ENCODE data around the gene FZR1. TPM values are rescaled to one million over a fixed set of nuclear protein-coding genes. Genes with fewer than 3 reads are reported as not detected.

Gene FZR1
- total and polyA plus RNA-seq, 2 donors, result 30.5 TPM

GRCh38 chr19:3538965-3539755, 33.0 kb downstream of the FZR1 start, which contains the start of gene TEKTIP1:
Gene TEKTIP1, plus strand, starts transcription at chr19:3539174. Its CDS starts 4 bp downstream, at chr19:3539178.
- 58% methylated on average over 28 of the region's 28 CpGs for WGBS
- no peaks in the 10 kb centered on the region for H3K4me1 ChIP-seq (ENCODE audit: insufficient read depth)
- H3K4me3 ChIP-seq (ENCODE audit: low read depth, low read length), result no peak within 1 kb of the TSS
- no peak within 1 kb of the TSS for H3K27ac ChIP-seq (ENCODE audit: low read depth)
- no peaks in the 10 kb centered on the region for H3K36me3 ChIP-seq (ENCODE audit: insufficient read depth)
- DNase-seq (ENCODE audit: extremely low spot score), result no peak

GRCh38 chr19:3539756-3540118, 33.6 kb downstream of the FZR1 start:
- 99% methylated on average over 1 of the region's 1 CpG for WGBS
- DNase-seq (ENCODE audit: extremely low spot score), result no peak
- Histone ChIP-seq H3K4me3 (ENCODE audit: low read depth, low read length) (no peak overlapping the region), H3K27ac (ENCODE audit: low read depth) (no peak overlapping the region), H3K36me3 (ENCODE audit: insufficient read depth) (no peaks in the 10 kb centered on the region), H3K4me1 (ENCODE audit: insufficient read depth) (no peaks in the 10 kb centered on the region)

- Histone ChIP-seq H3K4me3 (ENCODE audit: low read depth, low read length) (no peak overlapping the region), H3K4me1 (ENCODE audit: insufficient read depth) (no peaks in the 10 kb centered on the region), H3K36me3 (ENCODE audit: insufficient read depth) (no peaks in the 10 kb centered on the region), H3K27ac (ENCODE audit: low read depth) (no peak overlapping the region)
- no peak for DNase-seq (ENCODE audit: extremely low spot score)
- WGBS, result 84% methylated on average over 47 of the region's 47 CpGs
Observed at GRCh38 chr19:3543150-3544057, 37.3 kb downstream of the FZR1 start.

- Histone ChIP-seq H3K36me3 (ENCODE audit: insufficient read depth) (no peaks in the 10 kb centered on the region), H3K4me3 (ENCODE audit: low read depth, low read length) (no peak overlapping the region), H3K27ac (ENCODE audit: low read depth) (no peak overlapping the region), H3K4me1 (ENCODE audit: insufficient read depth) (no peaks in the 10 kb centered on the region)
- DNase-seq (ENCODE audit: extremely low spot score), result no peak
- WGBS, result 80% methylated on average over 9 of the region's 9 CpGs
Observed at GRCh38 chr19:3544058-3544376, 37.9 kb downstream of the FZR1 start.

GRCh38 chr19:3544742-3545668, 38.9 kb downstream of the FZR1 start:
- no peaks in the 10 kb centered on the region for H3K36me3 ChIP-seq (ENCODE audit: insufficient read depth)
- WGBS, result 63% methylated on average over 30 of the region's 30 CpGs
- H3K4me1 ChIP-seq (ENCODE audit: insufficient read depth), result no peaks in the 10 kb centered on the region
- DNase-seq (ENCODE audit: extremely low spot score), result no peak
- H3K27ac ChIP-seq (ENCODE audit: low read depth), result no peak overlapping the region
- no peak overlapping the region for H3K4me3 ChIP-seq (ENCODE audit: low read depth, low read length)

- Histone ChIP-seq H3K4me3 (ENCODE audit: low read depth, low read length) (no peak overlapping the region), H3K4me1 (ENCODE audit: insufficient read depth) (no peaks in the 10 kb centered on the region), H3K36me3 (ENCODE audit: insufficient read depth) (no peaks in the 10 kb centered on the region), H3K27ac (ENCODE audit: low read depth) (no peak overlapping the region)
- WGBS, result 77% methylated on average over 10 of the region's 10 CpGs
- no peak for DNase-seq (ENCODE audit: extremely low spot score)
Observed at GRCh38 chr19:3545669-3546034, 39.5 kb downstream of the FZR1 start.

- 87% methylated on average over 23 of the region's 23 CpGs for WGBS
- H3K4me1 ChIP-seq (ENCODE audit: insufficient read depth), result no peaks in the 10 kb centered on the region
- H3K27ac ChIP-seq (ENCODE audit: low read depth), result no peak overlapping the region
- H3K4me3 ChIP-seq (ENCODE audit: low read depth, low read length), result no peak overlapping the region
- H3K36me3 ChIP-seq (ENCODE audit: insufficient read depth), result no peaks in the 10 kb centered on the region
- no peak for DNase-seq (ENCODE audit: extremely low spot score)
Observed at GRCh38 chr19:3546119-3546518, 40.0 kb downstream of the FZR1 start.

- Histone ChIP-seq H3K36me3 (ENCODE audit: insufficient read depth) (no peaks in the 10 kb centered on the region), H3K4me1 (ENCODE audit: insufficient read depth) (no peaks in the 10 kb centered on the region), H3K27ac (ENCODE audit: low read depth) (no peak overlapping the region), H3K4me3 (ENCODE audit: low read depth, low read length) (no peak overlapping the region)
- DNase-seq (ENCODE audit: extremely low spot score), result no peak
- WGBS, result 90% methylated on average over 15 of the region's 15 CpGs
Observed at GRCh38 chr19:3547301-3547731, 41.2 kb downstream of the FZR1 start.

- Histone ChIP-seq H3K4me3 (ENCODE audit: low read depth, low read length) (no peak overlapping the region), H3K27ac (ENCODE audit: low read depth) (no peak overlapping the region), H3K36me3 (ENCODE audit: insufficient read depth) (no peaks in the 10 kb centered on the region), H3K4me1 (ENCODE audit: insufficient read depth) (no peaks in the 10 kb centered on the region)
- DNase-seq (ENCODE audit: extremely low spot score), result no peak
- 84% methylated on average over 36 of the region's 36 CpGs for WGBS
Observed at GRCh38 chr19:3547767-3548282, 41.7 kb downstream of the FZR1 start.

- Histone ChIP-seq H3K4me1 (ENCODE audit: insufficient read depth) (no peaks in the 10 kb centered on the region), H3K4me3 (ENCODE audit: low read depth, low read length) (no peak overlapping the region), H3K36me3 (ENCODE audit: insufficient read depth) (no peaks in the 10 kb centered on the region), H3K27ac (ENCODE audit: low read depth) (no peak overlapping the region)
- WGBS, result 81% methylated on average over 14 of the region's 14 CpGs
- DNase-seq (ENCODE audit: extremely low spot score), result no peak
Observed at GRCh38 chr19:3548606-3549005, 42.5 kb downstream of the FZR1 start.

- no peak for DNase-seq (ENCODE audit: extremely low spot score)
- Histone ChIP-seq H3K27ac (ENCODE audit: low read depth) (no peak overlapping the region), H3K4me3 (ENCODE audit: low read depth, low read length) (no peak overlapping the region), H3K36me3 (ENCODE audit: insufficient read depth) (no peaks in the 10 kb centered on the region), H3K4me1 (ENCODE audit: insufficient read depth) (no peaks in the 10 kb centered on the region)
- 88% methylated on average over 10 of the region's 10 CpGs for WGBS
Observed at GRCh38 chr19:3549816-3550215, 43.7 kb downstream of the FZR1 start.

GRCh38 chr19:3550947-3551791, 45.1 kb downstream of the FZR1 start:
- Histone ChIP-seq H3K4me3 (ENCODE audit: low read depth, low read length) (no peak overlapping the region), H3K27ac (ENCODE audit: low read depth) (no peak overlapping the region), H3K36me3 (ENCODE audit: insufficient read depth) (no peaks in the 10 kb centered on the region), H3K4me1 (ENCODE audit: insufficient read depth) (no peaks in the 10 kb centered on the region)
- 91% methylated on average over 34 of the region's 34 CpGs for WGBS
- no peak for DNase-seq (ENCODE audit: extremely low spot score)
